H1 (cell line): ENCODE results near the gene TMEM120B. TPM values are rescaled to one million over a fixed set of nuclear protein-coding genes. Genes with fewer than 3 reads are reported as not detected.
"Not testable (repeated sequence)": the region's sequence is repeated elsewhere in the genome, so short reads cannot be mapped to it uniquely, and the experiment has no call there.

ENCODE experiments used
- CTCF ChIA-PET: fragments of 300-600 bp; sonication (Branson Sonifier 250); formaldehyde crosslinking; loops from one replicate; lab custom pipeline; 2021; ENCODE audit not compliant: partially characterized antibody; lab: Charles Lee
- POLR2A ChIA-PET: fragments of 300-600 bp; sonication (Branson Sonifier 250); formaldehyde crosslinking; loops from one replicate; lab custom pipeline; 2021; ENCODE audit warnings: inconsistent platforms; ENCODE audit not compliant: partially characterized antibody; lab: Charles Lee
- DNase-seq, 2 experiments: peaks; one replicate each; pipeline versions ENCODE4 v3.0.0 to v3.0.0-alpha.2; 2010 to 2022; ENCODE audit warnings: low spot score in 2 of 2, low read depth in 1 of 2, mixed read lengths in 1 of 2
- FAIRE-seq: peaks from 2 replicates; lab custom pipeline; 2011; peaks lifted over from hg19 to GRCh38; lab: Jason Lieb, UNC
- H2AFZ ChIP-seq: 2 replicates; pipeline ENCODE4 v1.8.1; 2012; ENCODE audit warnings: low read length, inconsistent platforms
- H2AK5ac ChIP-seq: 2 replicates; pipeline ENCODE4 v1.6.1; 2013; ENCODE audit warnings: low read depth, low read length
- H2BK120ac ChIP-seq: replicated peaks from 2 replicates; pipeline ENCODE3; 2013; ENCODE audit warnings: low read depth, low read length, inconsistent platforms
- H2BK12ac ChIP-seq: 2 replicates; pipeline ENCODE4 v1.6.1; 2013; ENCODE audit warnings: low read depth, low read length
- H2BK15ac ChIP-seq: 2 replicates; pipeline ENCODE4 v1.6.1; 2013; ENCODE audit warnings: low read length
- H2BK20ac ChIP-seq: 2 replicates; pipeline ENCODE4 v1.6.1; 2013; ENCODE audit warnings: low read length
- H2BK5ac ChIP-seq: 2 replicates; pipeline ENCODE4 v1.6.1; 2013; ENCODE audit warnings: low read depth, low read length
- H3K14ac ChIP-seq: 2 replicates; pipeline ENCODE4 v1.6.1; 2013; ENCODE audit warnings: inconsistent platforms; ENCODE audit not compliant: insufficient read length
- H3K18ac ChIP-seq: 2 replicates; pipeline ENCODE4 v1.6.1; 2013; ENCODE audit warnings: low read length; ENCODE audit errors: extremely low read depth
- H3K23ac ChIP-seq: 2 replicates; pipeline ENCODE4 v1.6.1; 2013; ENCODE audit warnings: inconsistent platforms; ENCODE audit not compliant: insufficient read length
- H3K23me2 ChIP-seq: 2 replicates; pipeline ENCODE4 v1.6.1; 2013; ENCODE audit warnings: low read depth, low read length
- H3K27ac ChIP-seq: 2 replicates; pipeline ENCODE4 v1.6.1; 2011; ENCODE audit warnings: low read depth, low read length, inconsistent platforms
- H3K27me3 ChIP-seq, 4 experiments: replicated peaks in 1 of 4; 1 replicate in 1 of 4; 2 replicates in 3 of 4; pipeline versions ENCODE4 v1.6.1 to v1.8.1; 2011 to 2013; ENCODE audit warnings: low read length in 3 of 4, mild to moderate bottlenecking in 3 of 4, inconsistent platforms in 2 of 4, mixed read lengths in 2 of 4, moderate library complexity in 1 of 4; ENCODE audit not compliant: control insufficient read depth in 3 of 4, insufficient read depth in 3 of 4; ENCODE audit errors: extremely low read depth in 1 of 4
- H3K36me3 ChIP-seq, 4 experiments: 2 replicates each; pipeline versions ENCODE4 v1.6.1 to v1.8.1; 2011 to 2013; ENCODE audit warnings: mild to moderate bottlenecking in 4 of 4, low read length in 3 of 4, moderate library complexity in 2 of 4, control low read depth in 1 of 4, inconsistent platforms in 1 of 4; ENCODE audit not compliant: insufficient read depth in 4 of 4, control insufficient read depth in 2 of 4
- H3K4ac ChIP-seq: replicated peaks from 2 replicates; pipeline ENCODE3; 2013; ENCODE audit warnings: low read length, low read depth, mixed read lengths, inconsistent platforms; ENCODE audit not compliant: insufficient read length
- H3K4me1 ChIP-seq, 4 experiments: replicated peaks in 1 of 4; 1 replicate in 1 of 4; 2 replicates in 3 of 4; pipeline versions ENCODE4 v1.6.1 to v1.8.1; 2011 to 2013; ENCODE audit warnings: low read length in 3 of 4, inconsistent platforms in 2 of 4, mixed read lengths in 1 of 4; ENCODE audit not compliant: insufficient read depth in 4 of 4, control insufficient read depth in 3 of 4
- H3K4me2 ChIP-seq, 2 experiments: 2 replicates each; pipeline versions ENCODE4 v1.6.1 to v1.8.1; 2011 to 2013; ENCODE audit warnings: low read depth in 2 of 2, low read length in 2 of 2, control low read depth in 1 of 2, inconsistent platforms in 1 of 2, mild to moderate bottlenecking in 1 of 2; ENCODE audit not compliant: insufficient read depth in 1 of 2
- H3K4me3 ChIP-seq, 4 experiments: fragments of 200-600, 300-600 bp in 1 of 4; sonication (generic), shearing (Covaris generic), sonication (Bioruptor Twin) in 1 of 4; 2 replicates each; pipeline versions ENCODE4 v1.5.1 to v1.8.1; 2011 to 2016; ENCODE audit warnings: low read length in 4 of 4, low read depth in 3 of 4, control low read depth in 2 of 4, inconsistent platforms in 2 of 4, mild to moderate bottlenecking in 2 of 4, mixed read lengths in 1 of 4, moderate library complexity in 1 of 4; ENCODE audit not compliant: insufficient read depth in 2 of 4; ENCODE audit errors: extremely low read depth in 1 of 4
- H3K56ac ChIP-seq: replicated peaks from 2 replicates; pipeline ENCODE3; 2013; ENCODE audit warnings: low read depth, mild to moderate bottlenecking, mixed read lengths, low read length, inconsistent platforms; ENCODE audit not compliant: insufficient read length
- H3K79me1 ChIP-seq: 2 replicates; pipeline ENCODE4 v1.6.1; 2013; ENCODE audit warnings: low read depth, low read length, control low read depth
- H3K79me2 ChIP-seq, 2 experiments: 2 replicates each; pipeline versions ENCODE4 v1.6.1 to v1.8.1; 2012 to 2013; ENCODE audit warnings: low read length in 2 of 2, mild to moderate bottlenecking in 2 of 2, inconsistent platforms in 1 of 2; ENCODE audit not compliant: insufficient read depth in 2 of 2, control insufficient read depth in 1 of 2
- H3K9ac ChIP-seq, 4 experiments: replicated peaks in 1 of 4; 1 replicate in 1 of 4; 2 replicates in 3 of 4; pipeline versions ENCODE4 v1.6.1 to v1.8.1; 2011 to 2013; ENCODE audit warnings: low read depth in 3 of 4, low read length in 3 of 4, control low read depth in 2 of 4, mild to moderate bottlenecking in 2 of 4, moderate library complexity in 2 of 4, inconsistent platforms in 1 of 4; ENCODE audit errors: extremely low read depth in 1 of 4
- H3K9me3 ChIP-seq, 2 experiments: 2 replicates each; pipeline versions ENCODE4 v1.6.1 to v1.8.1; 2012 to 2013; ENCODE audit warnings: mild to moderate bottlenecking in 2 of 2, moderate library complexity in 2 of 2, control low read depth in 1 of 2, inconsistent platforms in 1 of 2, low read depth in 1 of 2, low read length in 1 of 2, mixed read lengths in 1 of 2; ENCODE audit not compliant: insufficient read depth in 2 of 2
- H4K20me1 ChIP-seq, 2 experiments: replicated peaks in 1 of 2; 2 replicates each; pipeline versions ENCODE3 to v1.8.1; 2011 to 2013; ENCODE audit warnings: inconsistent platforms in 2 of 2, low read length in 2 of 2, mild to moderate bottlenecking in 1 of 2; ENCODE audit not compliant: insufficient read depth in 2 of 2, control insufficient read depth in 1 of 2
- H4K5ac ChIP-seq: 2 replicates; pipeline ENCODE4 v1.6.1; 2013; ENCODE audit warnings: low read length, low read depth, mixed read lengths, inconsistent platforms; ENCODE audit not compliant: insufficient read length
- H4K8ac ChIP-seq: 2 replicates; pipeline ENCODE4 v1.8.0; 2013; ENCODE audit warnings: mild to moderate bottlenecking, moderate library complexity, low read length, inconsistent platforms; ENCODE audit not compliant: insufficient read depth; ENCODE audit errors: extremely low read depth
- H4K91ac ChIP-seq: replicated peaks from 2 replicates; pipeline ENCODE3; 2013; ENCODE audit warnings: low read length, mixed read lengths, inconsistent platforms; ENCODE audit not compliant: insufficient read length
- WGBS, 2 experiments: shearing (Covaris generic) in 1 of 2; methylation state at CpG; one replicate each; pipeline versions ENCODE4 v1.1.6 to v1.1.7; 2013 to 2015; ENCODE audit warnings: low lambda C conversion rate in 2 of 2, mixed read lengths in 2 of 2, inconsistent platforms in 1 of 2, low coverage in 1 of 2, missing lambda C conversion rate in 1 of 2; ENCODE audit not compliant: insufficient replicate concordance in 2 of 2, insufficient coverage in 1 of 2, insufficient read length in 1 of 2; ENCODE audit errors: extremely low coverage in 1 of 2, missing lambda C conversion rate in 1 of 2; 5-methylcytosine and 5-hydroxymethylcytosine counted together
- polyA plus RNA-seq, 7 experiments: library from polyadenylated mRNA; depleted of rRNA in 3 of 7; stranded (reverse) in 5 of 7; unstranded in 2 of 7; fragments of >200 nt in 5 of 7; fragments of 200-250 nt in 2 of 7; gene quantifications; 1 replicate in 5 of 7; 2 replicates in 1 of 7; 4 replicates in 1 of 7; pipeline versions ENCODE4 v1.2.1 to v1.2.3, GENCODE V29; 2011 to 2013; ENCODE audit warnings: missing spikeins in 2 of 7, mixed read lengths in 2 of 7
- total RNA-seq: library from RNA; stranded (reverse); fragmentation: NEBNext Ultra II Directional; extraction: Animal tissue kit (Norgen Biotek cat#: 25700); gene quantifications from 2 replicates; pipeline ENCODE4 v1.2.1, GENCODE V29; 2021

The TMEM120B gene
- total and polyA plus RNA-seq, 2 of the 8 experiments (the other 6 are each of a cell fraction or from before 2014, with no cell fraction given) = 22.0 to 29.1 TPM

GRCh38 chr12:121758536-121758935 is 46.0 kb downstream of the TMEM120B start:
- not testable (repeated sequence) for FAIRE-seq, H3K4me1 ChIP-seq, H3K79me2 ChIP-seq, H3K27ac ChIP-seq, H3K14ac ChIP-seq, H3K56ac ChIP-seq, H2BK5ac ChIP-seq, H2BK120ac ChIP-seq, H3K9ac ChIP-seq, H2BK12ac ChIP-seq, H3K23me2 ChIP-seq, H4K20me1 ChIP-seq, H3K18ac ChIP-seq, H3K9me3 ChIP-seq, H3K36me3 ChIP-seq, H4K91ac ChIP-seq, H2BK20ac ChIP-seq, H3K4me2 ChIP-seq, H2BK15ac ChIP-seq, H2AK5ac ChIP-seq, H3K4me3 ChIP-seq, H4K8ac ChIP-seq, H3K79me1 ChIP-seq, H3K4ac ChIP-seq, H3K23ac ChIP-seq, H3K27me3 ChIP-seq, H4K5ac ChIP-seq, H2AFZ ChIP-seq, DNase-seq
- ChIA-PET CTCF (interaction anchor here (1.1 to 1.2 kb wide), 2 partner anchors 11 to 14 kb away, joined by 3 read pairs; no protein-coding TSS in a partner anchor), POLR2A (interaction anchor here (0.7 kb wide), 2 partner anchors 36 to 43 kb away, joined by 3 read pairs; no protein-coding TSS in a partner anchor)
- WGBS, 2 experiments = 87% methylated on average over 19 of the region's 22 CpGs; no CpG with 5 or more reads in 1 of the 2 experiments
